ENCODE measurements around the gene VEPH1.

Gene VEPH1

DNA sequence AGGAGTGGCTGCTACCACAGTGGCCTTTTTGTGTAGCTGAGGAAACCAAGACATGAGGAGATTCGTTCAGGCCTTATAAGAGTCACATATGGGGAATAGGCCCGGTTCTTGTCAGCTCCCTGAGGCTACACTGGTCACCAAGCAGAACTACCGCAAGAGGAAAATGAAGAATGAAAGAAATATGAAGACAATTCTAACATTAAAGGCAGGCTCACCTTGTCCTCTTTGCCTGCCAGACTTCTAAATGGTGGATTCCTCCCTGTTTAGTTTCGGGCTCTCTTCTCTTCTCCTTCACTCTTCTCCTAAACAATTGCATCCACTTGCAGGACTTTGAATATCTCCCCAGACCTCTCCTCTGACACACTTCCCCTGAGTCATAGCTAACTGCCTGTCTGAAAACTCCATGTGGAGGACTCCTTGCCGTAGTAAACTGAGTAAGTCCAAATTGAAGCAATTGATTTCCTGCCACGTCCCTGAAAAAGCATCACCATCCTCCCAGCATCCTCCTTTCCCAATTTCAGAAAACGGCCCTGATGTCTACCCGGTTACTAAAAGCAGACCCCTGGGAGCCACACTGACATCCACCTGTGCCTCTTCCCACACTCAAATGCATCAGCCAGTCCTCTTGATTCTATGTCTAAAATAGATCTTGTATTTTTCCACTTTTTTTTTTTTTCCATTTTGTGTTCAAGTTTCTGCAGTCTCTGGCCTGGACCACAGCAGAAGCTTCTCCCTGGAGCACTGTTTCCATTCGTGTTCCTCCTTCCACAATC lies 30.3 kb upstream of the VEPH1 start:
- H3K4me1 ChIP-seq (ENCODE audit: control insufficient read depth in 1 of 2, insufficient read depth in 1 of 2, low read depth in 1 of 2, low read length in 1 of 2) = peaks cover 6 to 7% of the 10 kb centered on the region in 2 experiments
- no peaks in the 10 kb centered on the region for H3K36me3 ChIP-seq
- TF ChIP-seq, protein P1, sequence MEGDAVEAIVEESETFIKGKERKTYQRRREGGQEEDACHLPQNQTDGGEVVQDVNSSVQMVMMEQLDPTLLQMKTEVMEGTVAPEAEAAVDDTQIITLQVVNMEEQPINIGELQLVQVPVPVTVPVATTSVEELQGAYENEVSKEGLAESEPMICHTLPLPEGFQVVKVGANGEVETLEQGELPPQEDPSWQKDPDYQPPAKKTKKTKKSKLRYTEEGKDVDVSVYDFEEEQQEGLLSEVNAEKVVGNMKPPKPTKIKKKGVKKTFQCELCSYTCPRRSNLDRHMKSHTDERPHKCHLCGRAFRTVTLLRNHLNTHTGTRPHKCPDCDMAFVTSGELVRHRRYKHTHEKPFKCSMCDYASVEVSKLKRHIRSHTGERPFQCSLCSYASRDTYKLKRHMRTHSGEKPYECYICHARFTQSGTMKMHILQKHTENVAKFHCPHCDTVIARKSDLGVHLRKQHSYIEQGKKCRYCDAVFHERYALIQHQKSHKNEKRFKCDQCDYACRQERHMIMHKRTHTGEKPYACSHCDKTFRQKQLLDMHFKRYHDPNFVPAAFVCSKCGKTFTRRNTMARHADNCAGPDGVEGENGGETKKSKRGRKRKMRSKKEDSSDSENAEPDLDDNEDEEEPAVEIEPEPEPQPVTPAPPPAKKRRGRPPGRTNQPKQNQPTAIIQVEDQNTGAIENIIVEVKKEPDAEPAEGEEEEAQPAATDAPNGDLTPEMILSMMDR (IDR thresholded peaks at IDR 0.05) = no peak
- no peaks in the 10 kb centered on the region for H3K9me3 ChIP-seq
- no peaks in the 10 kb centered on the region for H3K27me3 ChIP-seq
- no peak overlapping the region for H3K27ac ChIP-seq
- no peak overlapping the region for H3K4me3 ChIP-seq (ENCODE audit: low read depth in 1 of 2, low read length in 1 of 2)

DNA sequence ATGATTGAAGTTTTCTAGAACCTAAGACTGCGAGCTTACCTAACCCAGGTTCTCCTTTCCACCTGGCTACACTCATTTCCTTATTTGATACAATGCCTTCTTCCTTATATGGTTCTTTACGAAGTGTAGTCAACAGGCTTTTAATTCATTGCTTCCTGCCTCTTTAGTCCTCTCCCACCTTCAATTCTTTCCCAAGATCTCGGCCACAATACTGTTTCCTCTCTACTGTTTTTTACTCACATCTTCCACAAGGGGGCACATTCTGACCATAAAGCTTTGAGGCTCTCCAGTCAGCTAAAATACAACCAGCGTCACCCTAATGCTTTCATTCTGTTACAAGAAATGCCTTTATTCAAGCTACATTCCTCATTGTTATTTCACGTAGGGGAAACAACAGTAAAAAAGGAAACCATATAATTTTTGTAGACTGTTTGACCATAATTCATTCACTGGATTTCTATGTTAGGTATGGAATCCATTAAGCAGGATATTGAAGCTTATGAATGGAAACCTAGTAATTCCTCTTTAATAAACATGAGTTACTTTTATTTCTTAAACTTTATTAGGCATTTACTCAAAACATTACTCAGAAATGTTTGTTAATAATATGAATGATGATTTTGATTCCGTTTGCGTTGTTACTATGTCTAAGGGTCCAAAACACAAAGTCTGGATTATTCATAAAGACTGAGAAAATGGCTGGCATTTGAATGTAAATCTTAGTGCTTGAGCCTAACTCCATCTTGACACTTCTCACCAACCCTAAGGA lies 29.5 kb upstream of the VEPH1 start:
- peaks cover 6 to 7% of the 10 kb centered on the region in 2 experiments for H3K4me1 ChIP-seq (ENCODE audit: control insufficient read depth in 1 of 2, insufficient read depth in 1 of 2, low read depth in 1 of 2, low read length in 1 of 2)

DNA sequence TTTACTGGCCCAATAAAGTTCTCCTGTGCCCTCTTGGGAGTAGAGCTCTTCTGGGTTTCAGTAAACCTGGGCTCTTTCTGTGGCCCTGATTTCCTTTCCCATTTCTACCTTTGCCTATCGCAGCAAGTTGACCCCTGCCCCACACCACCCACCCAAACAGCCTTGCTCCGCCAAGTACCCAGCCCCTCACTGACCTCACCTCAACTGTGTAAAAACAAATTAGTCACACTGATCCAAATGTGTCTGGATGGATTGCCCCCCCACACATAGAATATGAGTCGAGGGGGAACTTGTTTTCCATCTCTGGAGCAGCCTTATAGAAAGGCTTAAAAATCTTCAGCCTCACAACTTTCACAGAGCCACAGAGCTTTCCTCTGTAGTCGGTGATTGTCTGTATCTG lies 28.6 kb upstream of the VEPH1 start:
- no peak overlapping the region for H3K4me3 ChIP-seq (ENCODE audit: low read depth in 1 of 2, low read length in 1 of 2)
- no peaks in the 10 kb centered on the region for H3K36me3 ChIP-seq
- H3K9me3 ChIP-seq = no peaks in the 10 kb centered on the region
- no peaks in the 10 kb centered on the region for H3K27me3 ChIP-seq
- TF ChIP-seq, protein P1 (IDR thresholded peaks at IDR 0.05) = no peak
- H3K27ac ChIP-seq = no peak overlapping the region
- peaks cover 6 to 7% of the 10 kb centered on the region in 2 experiments for H3K4me1 ChIP-seq (ENCODE audit: control insufficient read depth in 1 of 2, insufficient read depth in 1 of 2, low read depth in 1 of 2, low read length in 1 of 2)

More for the DNA sequence above, 29.5 kb upstream of the VEPH1 start:
- H3K4me3 ChIP-seq (ENCODE audit: low read depth in 1 of 2, low read length in 1 of 2) = no peak overlapping the region
- no peaks in the 10 kb centered on the region for H3K27me3 ChIP-seq
- no peaks in the 10 kb centered on the region for H3K36me3 ChIP-seq
- no peaks in the 10 kb centered on the region for H3K9me3 ChIP-seq
- no peak overlapping the region for H3K27ac ChIP-seq
- TF ChIP-seq, protein P1 (IDR thresholded peaks at IDR 0.05) = peak; percentile 13

DNA sequence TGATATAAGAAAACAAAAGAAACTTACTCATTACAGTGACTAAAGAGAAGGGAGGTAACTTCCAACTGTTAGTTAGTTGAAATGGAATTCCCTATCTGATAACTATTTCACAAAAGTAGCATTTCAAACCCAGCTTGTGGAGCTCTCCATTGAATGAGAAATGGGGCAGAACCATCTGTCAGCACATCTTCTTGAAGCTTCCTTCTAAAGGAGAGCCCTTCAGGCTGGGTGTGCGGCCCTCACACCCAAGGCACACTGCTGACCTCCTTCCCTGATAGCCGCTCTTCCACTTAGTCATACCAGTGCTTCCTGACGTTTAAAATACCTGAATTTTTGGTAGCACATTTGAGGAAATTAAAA lies 28.1 kb upstream of the VEPH1 start:
- H3K4me1 ChIP-seq (ENCODE audit: control insufficient read depth in 1 of 2, insufficient read depth in 1 of 2, low read depth in 1 of 2, low read length in 1 of 2) = peaks cover 6 to 7% of the 10 kb centered on the region in 2 experiments
- TF ChIP-seq, protein P1 (IDR thresholded peaks at IDR 0.05) = no peak

DNA sequence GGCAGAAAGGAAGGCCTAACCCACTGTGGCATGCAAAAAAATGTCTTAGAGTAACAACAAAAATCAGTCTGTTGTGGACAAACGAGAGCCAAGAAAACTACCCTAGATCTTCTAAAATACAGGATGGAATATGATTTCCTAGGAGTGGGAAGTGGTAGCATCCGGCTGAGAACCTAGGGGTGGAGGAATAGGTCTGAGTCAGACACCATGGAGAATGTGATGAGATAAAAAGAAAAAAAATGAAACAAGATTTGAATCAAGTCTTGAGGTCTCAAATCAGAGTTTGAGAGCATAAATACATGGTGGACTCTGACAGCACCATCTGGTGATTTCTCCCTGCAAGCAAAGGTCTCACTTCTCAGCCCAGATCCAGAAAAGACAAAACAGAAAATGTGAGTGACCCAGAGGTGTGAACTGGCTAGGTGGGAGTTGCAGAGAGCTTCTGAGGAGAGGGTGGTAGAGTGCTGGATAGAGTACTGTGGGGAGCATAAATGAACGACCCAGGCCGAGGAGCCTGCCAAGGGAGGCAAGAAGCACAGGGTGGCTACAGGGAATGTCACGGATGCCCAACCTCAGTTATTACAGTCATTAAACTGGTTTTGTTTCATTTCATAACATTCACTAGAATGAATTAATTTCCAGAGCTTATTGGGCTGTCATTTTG lies 27.6 kb upstream of the VEPH1 start:
- Histone ChIP-seq H3K27me3 (no peaks in the 10 kb centered on the region), H3K4me3 (ENCODE audit: low read depth in 1 of 2, low read length in 1 of 2) (no peak overlapping the region), H3K36me3 (no peaks in the 10 kb centered on the region), H3K9me3 (no peaks in the 10 kb centered on the region), H3K27ac (no peak overlapping the region), H3K4me1 (ENCODE audit: control insufficient read depth in 1 of 2, insufficient read depth in 1 of 2, low read depth in 1 of 2, low read length in 1 of 2) (peaks cover 6 to 7% of the 10 kb centered on the region in 2 experiments)
- TF ChIP-seq, protein P1 (IDR thresholded peaks at IDR 0.05) = no peak

More for the DNA sequence above, 28.1 kb upstream of the VEPH1 start:
- no peaks in the 10 kb centered on the region for H3K27me3 ChIP-seq
- H3K36me3 ChIP-seq = no peaks in the 10 kb centered on the region
- no peak overlapping the region for H3K27ac ChIP-seq
- no peaks in the 10 kb centered on the region for H3K9me3 ChIP-seq
- H3K4me3 ChIP-seq (ENCODE audit: low read depth in 1 of 2, low read length in 1 of 2) = no peak overlapping the region

Data from neutrophil (primary cell).